ENCODE measurements around the gene PLEKHS1.
"Not testable (repeated sequence)": the region's sequence is repeated elsewhere in the genome, so short reads cannot be mapped to it uniquely, and the experiment has no call there.

The PLEKHS1 gene

DNA sequence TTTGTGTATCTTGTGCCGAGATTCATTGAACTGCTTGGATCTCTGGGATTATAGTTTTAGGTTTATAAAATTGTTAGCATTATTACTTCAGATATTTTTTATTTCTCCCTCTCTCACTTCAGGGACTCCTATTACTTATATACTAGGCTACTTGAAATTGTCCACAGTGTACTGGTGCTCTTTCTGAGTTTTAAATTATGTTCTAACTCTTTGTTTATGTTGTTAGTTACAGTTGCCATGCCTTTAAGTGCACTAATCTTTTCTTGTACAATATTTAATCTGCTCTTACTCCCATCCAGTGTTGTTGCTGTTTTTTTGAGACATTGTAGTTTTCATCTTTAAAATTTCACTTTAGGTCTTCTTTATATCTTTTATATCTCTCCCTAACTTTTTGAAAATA, 13.1 kb downstream of the PLEKHS1 start:
- peaks cover 58% of the 10 kb centered on the region for H3K27me3 ChIP-seq (ENCODE audit: insufficient read depth, low read length)
- no peak overlapping the region for H3K27ac ChIP-seq (ENCODE audit: low read depth, low read length)
- H3K79me2 ChIP-seq (ENCODE audit: control insufficient read depth, insufficient read depth, low read length, unreplicated experiment) = no peaks in the 10 kb centered on the region
- no peaks in the 10 kb centered on the region for H3K4me1 ChIP-seq (ENCODE audit: control insufficient read depth, insufficient read depth, low read length, unreplicated experiment)
- H3K36me3 ChIP-seq (ENCODE audit: insufficient read depth, low read length) = no peaks in the 10 kb centered on the region
- no peak overlapping the region for H2AFZ ChIP-seq (ENCODE audit: low read length, unreplicated experiment)
- H3K4me3 ChIP-seq (ENCODE audit: low read depth, low read length) = no peak overlapping the region

DNA sequence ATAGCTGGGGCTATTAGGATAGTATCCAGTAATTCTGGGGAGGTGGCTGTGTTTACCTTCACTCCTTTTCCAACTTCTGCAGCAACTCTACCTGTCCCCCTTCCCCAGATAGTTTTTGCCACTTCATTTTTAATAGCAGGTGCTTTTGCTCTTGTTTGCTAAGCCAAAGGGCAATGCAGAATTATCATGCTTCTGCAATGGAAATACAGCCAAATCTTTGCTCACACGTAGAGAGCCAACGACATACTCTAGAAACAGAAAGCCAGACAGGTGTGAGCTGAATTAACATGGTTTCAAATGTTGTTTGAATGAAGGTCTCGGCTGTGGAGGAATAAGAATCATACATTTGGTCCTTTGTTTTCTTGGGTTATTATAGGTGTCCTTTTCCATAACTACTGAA, 14.4 kb downstream of the PLEKHS1 start:
- no peak overlapping the region for H3K4me3 ChIP-seq (ENCODE audit: low read depth, low read length)
- H2AFZ ChIP-seq (ENCODE audit: low read length, unreplicated experiment) = no peak overlapping the region
- no peak overlapping the region for H3K27ac ChIP-seq (ENCODE audit: low read depth, low read length)
- H3K79me2 ChIP-seq (ENCODE audit: control insufficient read depth, insufficient read depth, low read length, unreplicated experiment) = no peaks in the 10 kb centered on the region
- peaks cover 71% of the 10 kb centered on the region for H3K27me3 ChIP-seq (ENCODE audit: insufficient read depth, low read length)
- no peaks in the 10 kb centered on the region for H3K36me3 ChIP-seq (ENCODE audit: insufficient read depth, low read length)
- no peaks in the 10 kb centered on the region for H3K4me1 ChIP-seq (ENCODE audit: control insufficient read depth, insufficient read depth, low read length, unreplicated experiment)

GRCh38 chr10:113767222-113767621, 15.7 kb downstream of the PLEKHS1 start:
- no peak overlapping the region for H2AFZ ChIP-seq (ENCODE audit: low read length, unreplicated experiment)
- H3K36me3 ChIP-seq (ENCODE audit: insufficient read depth, low read length) = no peaks in the 10 kb centered on the region
- H3K4me1 ChIP-seq (ENCODE audit: control insufficient read depth, insufficient read depth, low read length, unreplicated experiment) = no peaks in the 10 kb centered on the region
- H3K4me3 ChIP-seq (ENCODE audit: low read depth, low read length) = no peak overlapping the region
- no peaks in the 10 kb centered on the region for H3K79me2 ChIP-seq (ENCODE audit: control insufficient read depth, insufficient read depth, low read length, unreplicated experiment)
- peaks cover 81% of the 10 kb centered on the region for H3K27me3 ChIP-seq (ENCODE audit: insufficient read depth, low read length)
- no peak overlapping the region for H3K27ac ChIP-seq (ENCODE audit: low read depth, low read length)

- no peak overlapping the region for H3K4me3 ChIP-seq (ENCODE audit: low read depth, low read length)
- H3K27me3 ChIP-seq (ENCODE audit: insufficient read depth, low read length) = peaks cover 91% of the 10 kb centered on the region
- H3K36me3 ChIP-seq (ENCODE audit: insufficient read depth, low read length) = no peaks in the 10 kb centered on the region
- H3K27ac ChIP-seq (ENCODE audit: low read depth, low read length) = no peak overlapping the region
- no peaks in the 10 kb centered on the region for H3K79me2 ChIP-seq (ENCODE audit: control insufficient read depth, insufficient read depth, low read length, unreplicated experiment)
- H3K4me1 ChIP-seq (ENCODE audit: control insufficient read depth, insufficient read depth, low read length, unreplicated experiment) = no peaks in the 10 kb centered on the region
- H2AFZ ChIP-seq (ENCODE audit: low read length, unreplicated experiment) = no peak overlapping the region
These were observed 18.9 kb downstream of the PLEKHS1 start for GRCh38 chr10:113770346-113770745.

DNA sequence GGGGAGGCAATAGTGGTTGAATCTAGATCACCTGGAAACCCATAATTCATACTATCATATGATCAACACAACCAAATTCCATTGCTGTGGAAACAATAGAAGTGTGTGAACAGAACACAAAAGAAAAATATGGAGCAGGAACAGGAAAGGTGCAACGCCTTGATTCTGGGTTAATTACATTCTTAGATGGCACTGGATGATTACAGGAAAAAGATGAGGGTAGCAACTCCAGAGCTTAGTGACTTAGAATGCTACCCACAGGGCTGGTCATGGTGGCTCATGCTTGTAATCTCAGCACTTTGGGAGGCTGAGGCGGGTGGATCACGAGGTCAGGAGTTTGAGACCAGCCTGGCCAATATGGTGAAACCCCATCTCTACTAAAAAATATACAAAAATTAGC, 19.6 kb downstream of the PLEKHS1 start:
- H2AFZ ChIP-seq (ENCODE audit: low read length, unreplicated experiment); H3K27ac ChIP-seq (ENCODE audit: low read depth, low read length); H3K4me3 ChIP-seq (ENCODE audit: low read depth, low read length); H3K4me1 ChIP-seq (ENCODE audit: control insufficient read depth, insufficient read depth, low read length, unreplicated experiment); H3K36me3 ChIP-seq (ENCODE audit: insufficient read depth, low read length); H3K79me2 ChIP-seq (ENCODE audit: control insufficient read depth, insufficient read depth, low read length, unreplicated experiment): not testable (repeated sequence)
- H3K27me3 ChIP-seq (ENCODE audit: insufficient read depth, low read length) = peaks cover 93% of the 10 kb centered on the region

GRCh38 chr10:113775686-113776294, 24.3 kb downstream of the PLEKHS1 start:
- no peak overlapping the region for H3K4me3 ChIP-seq (ENCODE audit: low read depth, low read length)
- H3K27me3 ChIP-seq (ENCODE audit: insufficient read depth, low read length) = peaks cover 75% of the 10 kb centered on the region
- no peaks in the 10 kb centered on the region for H3K4me1 ChIP-seq (ENCODE audit: control insufficient read depth, insufficient read depth, low read length, unreplicated experiment)
- no peaks in the 10 kb centered on the region for H3K79me2 ChIP-seq (ENCODE audit: control insufficient read depth, insufficient read depth, low read length, unreplicated experiment)
- H3K27ac ChIP-seq (ENCODE audit: low read depth, low read length) = no peak overlapping the region
- H2AFZ ChIP-seq (ENCODE audit: low read length, unreplicated experiment) = no peak overlapping the region
- no peaks in the 10 kb centered on the region for H3K36me3 ChIP-seq (ENCODE audit: insufficient read depth, low read length)

GRCh38 chr10:113776553-113776952, 25.1 kb downstream of the PLEKHS1 start:
- Histone ChIP-seq H3K4me1 (ENCODE audit: control insufficient read depth, insufficient read depth, low read length, unreplicated experiment) (no peaks in the 10 kb centered on the region), H3K27me3 (ENCODE audit: insufficient read depth, low read length) (peaks cover 73% of the 10 kb centered on the region), H2AFZ (ENCODE audit: low read length, unreplicated experiment) (no peak overlapping the region), H3K4me3 (ENCODE audit: low read depth, low read length) (no peak overlapping the region), H3K36me3 (ENCODE audit: insufficient read depth, low read length) (no peaks in the 10 kb centered on the region), H3K79me2 (ENCODE audit: control insufficient read depth, insufficient read depth, low read length, unreplicated experiment) (no peaks in the 10 kb centered on the region), H3K27ac (ENCODE audit: low read depth, low read length) (no peak overlapping the region)

DNA sequence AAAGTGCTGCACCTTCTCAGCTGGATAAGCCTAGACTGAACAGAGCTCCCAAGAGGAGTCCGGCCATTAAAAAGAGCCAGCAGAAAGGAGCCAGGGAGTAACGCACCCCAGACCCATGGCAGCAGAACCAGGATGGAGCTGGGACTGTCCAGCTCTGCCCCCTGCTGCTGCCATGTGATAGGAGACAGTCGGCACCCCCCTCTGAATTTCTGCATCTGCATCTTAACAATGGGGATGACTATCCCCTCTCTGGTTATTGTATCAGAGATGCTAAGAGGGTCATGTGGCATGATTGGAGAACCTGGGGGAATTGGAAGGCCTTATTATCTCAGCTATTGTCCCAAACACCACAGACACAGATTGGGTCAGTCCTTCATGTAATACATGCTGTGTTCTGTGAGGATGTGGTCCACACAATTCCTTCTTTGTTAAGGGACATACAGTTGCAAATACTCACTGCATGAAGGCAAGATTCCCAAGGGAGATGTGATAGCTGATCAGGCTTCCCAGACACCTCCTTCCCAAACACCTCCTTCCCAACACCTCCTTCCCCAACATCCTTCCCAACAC, 29.3 kb downstream of the PLEKHS1 start:
- H3K4me3 ChIP-seq (ENCODE audit: low read depth, low read length) = no peak overlapping the region
- no peak overlapping the region for H2AFZ ChIP-seq (ENCODE audit: low read length, unreplicated experiment)
- H3K36me3 ChIP-seq (ENCODE audit: insufficient read depth, low read length) = no peaks in the 10 kb centered on the region
- H3K79me2 ChIP-seq (ENCODE audit: control insufficient read depth, insufficient read depth, low read length, unreplicated experiment) = no peaks in the 10 kb centered on the region
- H3K27ac ChIP-seq (ENCODE audit: low read depth, low read length) = no peak overlapping the region
- H3K27me3 ChIP-seq (ENCODE audit: insufficient read depth, low read length) = peaks cover 49% of the 10 kb centered on the region
- no peaks in the 10 kb centered on the region for H3K4me1 ChIP-seq (ENCODE audit: control insufficient read depth, insufficient read depth, low read length, unreplicated experiment)

DNA sequence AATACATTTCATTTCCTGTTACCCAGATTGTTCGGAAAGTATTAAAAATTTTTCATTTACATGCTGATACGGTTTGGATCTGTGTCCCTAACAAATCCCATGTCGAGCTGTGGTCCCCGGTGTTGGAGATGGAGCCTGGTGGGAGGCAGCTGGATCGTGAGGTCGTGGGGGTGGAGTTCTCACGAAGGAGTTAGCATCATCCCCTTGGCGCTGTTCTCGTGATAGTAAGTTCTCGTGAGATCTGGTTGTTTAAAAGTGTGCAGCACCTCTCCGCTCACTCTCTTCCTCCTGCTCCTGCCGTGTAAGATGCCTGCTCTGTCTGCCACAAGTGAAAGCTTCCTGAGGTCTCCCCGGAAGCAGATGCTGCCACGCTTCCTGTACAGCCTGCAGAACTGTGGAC, 30.9 kb downstream of the PLEKHS1 start:
- Histone ChIP-seq H3K27me3 (ENCODE audit: insufficient read depth, low read length) (peaks cover 34% of the 10 kb centered on the region), H2AFZ (ENCODE audit: low read length, unreplicated experiment) (no peak overlapping the region), H3K4me3 (ENCODE audit: low read depth, low read length) (no peak overlapping the region), H3K4me1 (ENCODE audit: control insufficient read depth, insufficient read depth, low read length, unreplicated experiment) (no peaks in the 10 kb centered on the region), H3K36me3 (ENCODE audit: insufficient read depth, low read length) (no peaks in the 10 kb centered on the region), H3K27ac (ENCODE audit: low read depth, low read length) (no peak overlapping the region), H3K79me2 (ENCODE audit: control insufficient read depth, insufficient read depth, low read length, unreplicated experiment) (no peaks in the 10 kb centered on the region)

GRCh38 chr10:113782986-113783704, 31.7 kb downstream of the PLEKHS1 start:
- no peak overlapping the region for H3K4me3 ChIP-seq (ENCODE audit: low read depth, low read length)
- H3K27ac ChIP-seq (ENCODE audit: low read depth, low read length) = no peak overlapping the region
- no peaks in the 10 kb centered on the region for H3K36me3 ChIP-seq (ENCODE audit: insufficient read depth, low read length)
- no peaks in the 10 kb centered on the region for H3K4me1 ChIP-seq (ENCODE audit: control insufficient read depth, insufficient read depth, low read length, unreplicated experiment)
- no peaks in the 10 kb centered on the region for H3K79me2 ChIP-seq (ENCODE audit: control insufficient read depth, insufficient read depth, low read length, unreplicated experiment)
- peaks cover 30% of the 10 kb centered on the region for H3K27me3 ChIP-seq (ENCODE audit: insufficient read depth, low read length)
- H2AFZ ChIP-seq (ENCODE audit: low read length, unreplicated experiment) = no peak overlapping the region

DNA sequence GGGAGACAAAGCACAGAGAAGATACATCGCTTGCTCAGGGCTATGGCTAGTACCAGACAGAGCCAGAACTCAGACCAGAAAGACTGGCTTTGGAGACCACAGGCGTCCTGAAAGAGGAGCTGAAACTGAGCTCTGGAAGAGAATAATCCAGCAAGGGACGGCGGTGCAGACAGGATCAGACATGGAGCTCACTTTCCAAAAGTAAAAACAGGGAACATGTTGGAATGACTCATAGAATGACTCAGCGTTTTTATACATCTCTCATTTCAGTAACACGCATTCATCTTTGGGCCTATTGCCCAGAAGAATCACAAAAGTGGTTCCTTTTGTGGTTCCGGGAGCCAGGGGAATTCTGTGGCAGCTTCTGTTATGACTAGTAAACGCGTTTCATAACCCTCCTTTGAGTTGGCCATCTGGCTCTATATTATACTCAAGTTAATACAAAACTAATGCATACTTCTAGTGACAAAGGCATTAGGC, 37.2 kb downstream of the PLEKHS1 start:
- Histone ChIP-seq H3K36me3 (ENCODE audit: insufficient read depth, low read length) (no peaks in the 10 kb centered on the region), H3K4me1 (ENCODE audit: control insufficient read depth, insufficient read depth, low read length, unreplicated experiment) (peaks cover 5% of the 10 kb centered on the region), H3K27ac (ENCODE audit: low read depth, low read length) (peak overlapping the region; percentile 40), H3K79me2 (ENCODE audit: control insufficient read depth, insufficient read depth, low read length, unreplicated experiment) (no peaks in the 10 kb centered on the region), H2AFZ (ENCODE audit: low read length, unreplicated experiment) (peak overlapping the region; percentile 57), H3K4me3 (ENCODE audit: low read depth, low read length) (0 out of 2 replicates have a peak overlapping the region, but pooled peaks have one; percentile 9), H3K27me3 (ENCODE audit: insufficient read depth, low read length) (peaks cover 20% of the 10 kb centered on the region)
